Stimulated activated CD8-positive, alpha-beta memory T cell treated with anti-CD3 and anti-CD28 coated beads, Interleukin-7, amount 100 ng/mL, for 4 hours (primary cell): ENCODE measurements around the gene POLR2H.

Experiments
- DNase-seq, 2 donors: peaks; one replicate each; pipeline ENCODE4 v3.0.0-alpha.2; 2020; ENCODE audit warnings: low read depth in 2 of 2

The POLR2H gene

GRCh38 chr3:184387174-184387714 is 25.7 kb downstream of the POLR2H start:
- no peak for DNase-seq

DNA sequence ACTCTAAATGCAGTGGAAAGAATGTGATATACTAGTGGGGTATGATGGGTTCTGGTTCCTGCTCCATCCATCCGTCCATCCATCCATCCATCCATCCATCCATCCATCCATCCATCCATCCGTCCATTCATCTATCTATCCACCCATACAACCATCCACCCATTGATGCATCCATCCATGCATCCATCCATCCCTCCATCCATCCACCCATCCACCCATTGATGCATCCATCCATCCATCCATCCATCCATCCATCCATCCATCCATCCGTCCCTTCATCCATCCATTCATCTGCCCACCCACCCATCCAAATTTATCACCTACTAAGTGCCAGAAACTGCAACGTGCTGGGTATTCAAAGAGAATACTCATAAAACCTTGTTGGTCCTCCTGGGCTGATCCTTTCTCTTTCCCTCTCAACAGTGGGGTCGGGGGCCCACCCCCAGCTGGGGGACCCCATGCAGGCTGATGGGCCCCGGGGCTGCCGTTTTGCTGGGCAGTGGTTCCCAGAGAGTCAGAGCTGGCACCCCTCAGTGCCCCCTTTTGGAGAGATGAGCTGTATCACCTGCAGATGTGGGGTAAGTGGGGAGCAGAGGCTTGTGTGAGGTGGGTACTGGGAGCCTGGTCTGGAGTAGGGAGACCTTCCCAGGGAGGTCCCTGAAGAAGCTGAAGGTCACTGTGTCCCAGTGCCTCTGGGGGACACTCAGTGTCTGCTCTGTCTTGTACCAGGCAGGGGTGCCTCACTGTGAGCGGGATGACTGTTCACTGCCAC is 26.8 kb downstream of the POLR2H start:
- DNase-seq = no peak

DNA sequence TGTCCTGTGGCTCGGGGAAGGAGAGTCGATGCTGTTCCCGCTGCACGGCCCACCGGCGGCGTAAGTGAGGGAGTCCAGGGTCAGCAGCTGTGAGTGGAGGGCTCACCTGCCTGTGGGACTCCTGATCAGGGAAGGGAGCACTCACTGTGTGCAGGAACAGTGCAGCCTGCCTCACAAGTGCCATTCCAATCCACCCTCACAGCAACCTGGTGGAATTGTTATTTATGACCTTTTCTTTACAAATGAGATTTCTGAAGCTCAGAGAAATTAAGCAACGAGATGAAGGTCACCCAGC is 27.4 kb downstream of the POLR2H start:
- no peak for DNase-seq

GRCh38 chr3:184389384-184389783 is 27.9 kb downstream of the POLR2H start:
- no peak for DNase-seq

DNA sequence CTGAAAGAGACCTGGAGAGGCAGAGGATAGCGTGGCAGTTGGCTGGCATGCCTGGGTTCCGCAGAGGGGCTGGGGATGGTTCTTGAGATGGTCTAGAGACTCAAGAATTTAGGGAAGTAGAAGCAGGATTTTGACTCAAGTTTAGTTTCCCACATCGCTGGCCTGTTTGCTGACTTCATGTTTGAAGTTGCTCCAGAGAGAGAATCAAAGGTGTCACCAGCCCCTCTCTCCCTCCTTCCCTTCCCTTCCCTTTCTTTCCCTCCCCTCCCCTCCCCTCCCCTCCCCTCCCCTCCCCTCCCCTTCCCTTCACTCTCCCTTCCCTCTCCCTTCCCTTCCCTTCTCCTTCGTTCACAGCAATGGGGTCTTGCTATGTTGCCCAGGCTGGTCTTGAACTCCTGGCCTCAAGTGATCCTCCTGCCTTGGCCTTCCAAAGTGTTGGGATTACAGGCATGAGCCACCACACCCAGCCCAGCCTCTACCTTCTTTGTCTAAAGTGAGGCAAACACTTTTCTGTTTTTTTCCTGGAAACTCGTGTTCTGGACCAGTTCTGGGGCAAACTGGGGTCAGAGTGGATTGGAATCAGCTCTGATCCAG is 28.5 kb downstream of the POLR2H start:
- no peak for DNase-seq

DNA sequence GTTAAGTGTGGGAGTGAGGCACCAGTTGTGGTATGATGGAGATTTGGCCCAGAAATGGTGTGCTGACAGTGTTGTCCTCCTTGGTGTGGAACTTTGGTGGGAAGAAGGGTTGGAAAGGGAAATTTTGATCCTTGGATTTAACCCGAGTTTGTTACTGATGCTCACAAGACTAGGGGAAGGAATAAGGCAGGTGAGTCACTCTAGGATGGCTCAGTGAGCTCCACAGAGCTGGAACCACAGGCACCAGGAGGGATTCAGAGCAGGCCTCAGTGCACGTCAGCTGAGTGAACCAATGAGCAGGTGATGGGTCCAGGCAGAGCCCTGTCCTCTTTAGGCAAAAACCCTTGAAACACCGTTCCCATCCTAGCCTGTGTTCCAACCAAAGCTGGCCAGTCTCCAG is 29.8 kb downstream of the POLR2H start:
- no peak for DNase-seq

- no peak for DNase-seq
These were observed 33.8 kb downstream of the POLR2H start for GRCh38 chr3:184395320-184395660.

- DNase-seq = no peak
These were observed 37.9 kb downstream of the POLR2H start for GRCh38 chr3:184399410-184399809.

- DNase-seq = no peak
These were observed 43.8 kb downstream of the POLR2H start for GRCh38 chr3:184405075-184406030.

GRCh38 chr3:184409331-184409926 is 47.9 kb downstream of the POLR2H start:
- no peak for DNase-seq

- no peak for DNase-seq
These were observed 48.5 kb downstream of the POLR2H start for GRCh38 chr3:184409946-184410500.

DNA sequence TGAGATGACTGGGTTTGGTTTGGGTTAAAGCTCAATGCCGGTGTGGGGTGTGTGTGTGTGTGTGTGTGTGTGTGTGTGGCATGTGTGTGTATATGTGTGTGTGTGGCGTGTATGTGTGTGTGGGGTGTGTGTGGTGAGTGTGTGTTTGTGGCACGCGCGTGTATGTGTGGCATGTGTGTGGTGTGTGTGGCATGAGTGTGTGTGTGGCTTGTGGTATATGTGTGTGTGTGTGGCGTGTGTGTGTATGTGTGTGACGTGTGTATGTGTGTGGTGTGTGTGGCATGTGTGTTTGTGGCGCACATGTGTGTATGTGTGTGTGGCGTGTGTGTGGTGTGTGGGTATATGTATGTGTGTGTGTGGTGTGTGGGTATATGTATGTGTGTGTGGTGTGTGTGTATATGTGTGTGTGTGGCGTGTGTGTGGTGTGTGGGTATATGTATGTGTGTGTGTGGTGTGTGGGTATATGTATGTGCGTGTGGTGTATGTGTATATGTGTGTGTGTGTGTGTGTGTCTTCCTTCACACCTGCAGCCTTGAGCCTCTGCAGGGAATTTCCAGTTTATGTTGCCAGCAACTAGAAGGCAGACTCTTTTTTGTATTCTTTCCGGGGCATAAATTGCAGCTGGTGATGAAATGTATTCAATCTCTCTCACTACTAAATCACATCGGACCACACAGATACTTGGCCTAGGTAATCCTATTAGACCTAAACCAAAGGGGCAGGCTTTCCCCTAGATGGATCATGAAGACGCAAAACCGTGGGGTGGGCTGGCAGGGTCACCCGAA is 53.1 kb downstream of the POLR2H start:
- DNase-seq = no peak

DNA sequence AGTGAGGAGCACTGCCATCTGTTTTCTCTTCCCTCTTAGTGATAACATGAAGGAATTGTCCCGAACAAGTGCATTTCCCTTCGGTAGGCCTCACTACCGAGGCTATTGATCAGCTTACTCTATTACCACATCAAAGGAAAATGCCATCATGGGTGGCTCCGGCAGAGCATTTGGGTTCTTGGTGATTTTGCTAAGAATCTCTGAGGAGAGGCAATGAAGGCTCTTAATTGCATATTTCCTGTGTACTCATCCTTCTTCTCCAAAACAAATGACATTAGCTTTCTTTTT is 53.6 kb downstream of the POLR2H start:
- no peak for DNase-seq

GRCh38 chr3:184417619-184418327 is 56.3 kb downstream of the POLR2H start:
- peak; percentile 39 to 41 for DNase-seq
